Activated naive CD4-positive, alpha-beta T cell treated with anti-CD3 and anti-CD28 coated beads, Interleukin-2, amount 10 ng/mL, durations not matched to agents 7 days and 5 days (primary cell): ENCODE data around the gene HAGH.

Experiments
- CTCF ChIA-PET: fragments of 350-600 bp; sonication (Branson Sonifier 250); formaldehyde crosslinking; loops from one replicate; lab custom pipeline; 2021; ENCODE audit warnings: antibody characterized with exemption; lab: Charles Lee
- DNase-seq: peaks from one replicate; pipeline ENCODE4 v3.0.0-alpha.2; 2020
- H3K27ac Mint-ChIP-seq: one replicate; pipeline ENCODE4 v1.8.0; 2021; ENCODE audit warnings: mild to moderate bottlenecking, moderate library complexity, mixed read lengths
- H3K27me3 Mint-ChIP-seq: one replicate; pipeline ENCODE4 v1.8.0; 2021; ENCODE audit warnings: mild to moderate bottlenecking, mixed read lengths
- H3K36me3 Mint-ChIP-seq: one replicate; pipeline ENCODE4 v1.8.0; 2021; ENCODE audit warnings: mixed read lengths
- H3K4me1 Mint-ChIP-seq: one replicate; pipeline ENCODE4 v1.8.0; 2021; ENCODE audit warnings: mixed read lengths
- H3K4me3 Mint-ChIP-seq: one replicate; pipeline ENCODE4 v1.8.0; 2021; ENCODE audit warnings: mild to moderate bottlenecking, moderate library complexity, mixed read lengths
- H3K9me3 Mint-ChIP-seq: one replicate; pipeline ENCODE4 v1.8.0; 2021; ENCODE audit warnings: mixed read lengths

HAGH gene

GRCh38 chr16:1766701-1767100 lies 59.9 kb downstream of the HAGH start:
- Mint-ChIP-seq H3K4me3 (no peak overlapping the region), H3K27me3 (no peaks in the 10 kb centered on the region), H3K36me3 (peaks cover 8% of the 10 kb centered on the region), H3K4me1 (peaks cover 6% of the 10 kb centered on the region), H3K9me3 (no peaks in the 10 kb centered on the region), H3K27ac (no peak overlapping the region)
- DNase-seq = no peak
- CTCF ChIA-PET = no interaction called here

GRCh38 chr16:1766231-1766630 lies 60.4 kb downstream of the HAGH start:
- no peak for DNase-seq
- CTCF ChIA-PET = no interaction called here
- H3K36me3 Mint-ChIP-seq = peaks cover 10% of the 10 kb centered on the region
- no peak overlapping the region for H3K4me3 Mint-ChIP-seq
- peaks cover 5% of the 10 kb centered on the region for H3K4me1 Mint-ChIP-seq
- H3K27me3 Mint-ChIP-seq = no peaks in the 10 kb centered on the region
- no peak overlapping the region for H3K27ac Mint-ChIP-seq
- no peaks in the 10 kb centered on the region for H3K9me3 Mint-ChIP-seq

- CTCF ChIA-PET = no interaction called here
- no peaks in the 10 kb centered on the region for H3K27me3 Mint-ChIP-seq
- no peak overlapping the region for H3K4me3 Mint-ChIP-seq
- DNase-seq = no peak
- no peak overlapping the region for H3K27ac Mint-ChIP-seq
- no peaks in the 10 kb centered on the region for H3K9me3 Mint-ChIP-seq
- H3K36me3 Mint-ChIP-seq = peaks cover 12% of the 10 kb centered on the region
- peaks cover 5% of the 10 kb centered on the region for H3K4me1 Mint-ChIP-seq
Observed at GRCh38 chr16:1765826-1766225, 60.8 kb downstream of the HAGH start.

- peaks cover 15% of the 10 kb centered on the region for H3K36me3 Mint-ChIP-seq
- DNase-seq = no peak
- H3K4me3 Mint-ChIP-seq = no peak overlapping the region
- CTCF ChIA-PET = no interaction called here
- no peaks in the 10 kb centered on the region for H3K9me3 Mint-ChIP-seq
- no peak overlapping the region for H3K27ac Mint-ChIP-seq
- H3K4me1 Mint-ChIP-seq = peaks cover under 1% of the 10 kb centered on the region
- no peaks in the 10 kb centered on the region for H3K27me3 Mint-ChIP-seq
Observed at GRCh38 chr16:1764971-1765370, 61.7 kb downstream of the HAGH start.

- CTCF ChIA-PET = no interaction called here
- H3K27me3 Mint-ChIP-seq = no peaks in the 10 kb centered on the region
- H3K9me3 Mint-ChIP-seq = no peaks in the 10 kb centered on the region
- H3K4me1 Mint-ChIP-seq = peaks cover 1% of the 10 kb centered on the region
- DNase-seq = no peak
- peaks cover 15% of the 10 kb centered on the region for H3K36me3 Mint-ChIP-seq
- H3K4me3 Mint-ChIP-seq = no peak overlapping the region
- no peak overlapping the region for H3K27ac Mint-ChIP-seq
Observed at GRCh38 chr16:1763521-1764511, 62.8 kb downstream of the HAGH start.

GRCh38 chr16:1762879-1763520 lies 63.6 kb downstream of the HAGH start:
- CTCF ChIA-PET = no interaction called here
- H3K27ac Mint-ChIP-seq = no peak overlapping the region
- no peaks in the 10 kb centered on the region for H3K9me3 Mint-ChIP-seq
- DNase-seq = no peak
- H3K27me3 Mint-ChIP-seq = no peaks in the 10 kb centered on the region
- peaks cover 13% of the 10 kb centered on the region for H3K36me3 Mint-ChIP-seq
- H3K4me3 Mint-ChIP-seq = no peak overlapping the region
- H3K4me1 Mint-ChIP-seq = peaks cover 5% of the 10 kb centered on the region

GRCh38 chr16:1762196-1762878 lies 64.3 kb downstream of the HAGH start:
- Mint-ChIP-seq H3K4me3 (no peak overlapping the region), H3K27ac (no peak overlapping the region), H3K9me3 (no peaks in the 10 kb centered on the region), H3K27me3 (no peaks in the 10 kb centered on the region), H3K4me1 (peaks cover 12% of the 10 kb centered on the region), H3K36me3 (peaks cover 11% of the 10 kb centered on the region)
- DNase-seq = no peak
- CTCF ChIA-PET = no interaction called here

GRCh38 chr16:1761751-1762150 lies 64.9 kb downstream of the HAGH start:
- CTCF ChIA-PET = no interaction called here
- peaks cover 18% of the 10 kb centered on the region for H3K4me1 Mint-ChIP-seq
- no peak overlapping the region for H3K4me3 Mint-ChIP-seq
- H3K9me3 Mint-ChIP-seq = no peaks in the 10 kb centered on the region
- no peaks in the 10 kb centered on the region for H3K27me3 Mint-ChIP-seq
- no peak for DNase-seq
- H3K36me3 Mint-ChIP-seq = peaks cover 9% of the 10 kb centered on the region
- H3K27ac Mint-ChIP-seq = no peak overlapping the region

GRCh38 chr16:1760911-1761310 lies 65.7 kb downstream of the HAGH start:
- DNase-seq = no peak
- H3K9me3 Mint-ChIP-seq = no peaks in the 10 kb centered on the region
- no peak overlapping the region for H3K4me3 Mint-ChIP-seq
- H3K27me3 Mint-ChIP-seq = no peaks in the 10 kb centered on the region
- no peak overlapping the region for H3K27ac Mint-ChIP-seq
- H3K4me1 Mint-ChIP-seq = peaks cover 21% of the 10 kb centered on the region
- H3K36me3 Mint-ChIP-seq = peaks cover 9% of the 10 kb centered on the region
- CTCF ChIA-PET = no interaction called here

- H3K36me3 Mint-ChIP-seq = peaks cover 12% of the 10 kb centered on the region
- no peak overlapping the region for H3K27ac Mint-ChIP-seq
- CTCF ChIA-PET = no interaction called here
- peaks cover 25% of the 10 kb centered on the region for H3K4me1 Mint-ChIP-seq
- no peak overlapping the region for H3K4me3 Mint-ChIP-seq
- DNase-seq = no peak
- H3K27me3 Mint-ChIP-seq = no peaks in the 10 kb centered on the region
- H3K9me3 Mint-ChIP-seq = no peaks in the 10 kb centered on the region
Observed at GRCh38 chr16:1759511-1759910, 67.1 kb downstream of the HAGH start.

- no peak overlapping the region for H3K4me3 Mint-ChIP-seq
- no peaks in the 10 kb centered on the region for H3K9me3 Mint-ChIP-seq
- no peak overlapping the region for H3K27ac Mint-ChIP-seq
- CTCF ChIA-PET = no interaction called here
- no peak for DNase-seq
- peaks cover 25% of the 10 kb centered on the region for H3K4me1 Mint-ChIP-seq
- no peaks in the 10 kb centered on the region for H3K27me3 Mint-ChIP-seq
- peaks cover 12% of the 10 kb centered on the region for H3K36me3 Mint-ChIP-seq
Observed at GRCh38 chr16:1758923-1759322, 67.7 kb downstream of the HAGH start.

- H3K27me3 Mint-ChIP-seq = no peaks in the 10 kb centered on the region
- H3K27ac Mint-ChIP-seq = peak overlapping the region; percentile 80
- CTCF ChIA-PET = no interaction called here
- peaks cover 12% of the 10 kb centered on the region for H3K36me3 Mint-ChIP-seq
- H3K4me1 Mint-ChIP-seq = peaks cover 25% of the 10 kb centered on the region
- H3K9me3 Mint-ChIP-seq = no peaks in the 10 kb centered on the region
- no peak overlapping the region for H3K4me3 Mint-ChIP-seq
- DNase-seq = no peak
Observed at GRCh38 chr16:1757714-1758461, 68.7 kb downstream of the HAGH start.
